NCI-H1048 (cell line): ENCODE data around the gene NOD1.
"Not testable (repeated sequence)": the region's sequence is repeated elsewhere in the genome, so short reads cannot be mapped to it uniquely, and the experiment has no call there.

Experiments
- DNase-seq: peaks from one replicate; lab custom pipeline; 2025; lab: John Stamatoyannopoulos, UW

Gene NOD1

DNA sequence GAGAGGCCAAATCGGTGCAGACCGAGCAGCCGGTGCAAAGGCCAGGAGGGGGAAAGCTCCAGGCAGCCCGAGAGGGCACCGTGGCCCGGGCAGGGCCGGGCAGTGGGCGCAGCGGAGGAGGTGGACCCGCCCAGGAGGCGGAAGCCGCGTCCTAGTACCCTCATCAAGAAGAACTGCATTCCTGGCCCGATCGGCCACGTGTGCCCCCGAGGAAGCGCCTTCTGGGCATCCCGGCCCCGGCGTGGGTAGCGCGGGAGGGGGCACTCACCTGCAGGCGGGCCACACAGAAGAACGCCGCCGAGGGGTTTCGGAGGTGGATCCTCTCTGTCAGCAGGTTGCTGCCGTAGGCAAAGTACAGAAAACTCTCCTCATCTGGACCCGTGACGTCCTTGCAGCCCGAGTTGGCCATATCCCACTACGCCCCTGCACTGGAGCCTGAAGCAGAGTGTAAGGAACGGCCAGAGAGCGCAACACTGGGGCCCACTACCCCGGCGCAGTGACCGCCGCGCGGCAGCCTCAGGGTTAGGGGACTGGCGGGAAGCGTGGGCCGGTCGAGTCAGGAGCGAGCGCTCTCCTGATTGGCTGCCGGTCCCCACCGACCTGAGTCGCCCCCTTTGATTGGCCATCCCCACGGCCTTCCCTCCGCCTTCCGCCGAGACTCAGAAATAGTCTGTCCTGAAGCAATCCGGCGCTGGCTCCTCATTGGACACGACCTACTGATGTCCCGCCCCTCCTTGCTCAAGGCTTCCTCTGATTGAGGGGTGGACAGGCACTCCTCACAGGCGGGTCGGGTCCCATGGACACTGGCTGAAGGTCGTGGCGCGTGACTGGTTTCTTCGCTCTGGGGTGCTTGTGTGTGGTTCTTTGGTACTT, 26.0 kb upstream of the NOD1 start, which contains the start of gene GGCT:
TSS of gene GGCT (minus strand) at position 529 of the 873 bp plus-strand sequence. CDS start at position 409, 120 bp downstream.
- DNase-seq, result peak; percentile 53

DNA sequence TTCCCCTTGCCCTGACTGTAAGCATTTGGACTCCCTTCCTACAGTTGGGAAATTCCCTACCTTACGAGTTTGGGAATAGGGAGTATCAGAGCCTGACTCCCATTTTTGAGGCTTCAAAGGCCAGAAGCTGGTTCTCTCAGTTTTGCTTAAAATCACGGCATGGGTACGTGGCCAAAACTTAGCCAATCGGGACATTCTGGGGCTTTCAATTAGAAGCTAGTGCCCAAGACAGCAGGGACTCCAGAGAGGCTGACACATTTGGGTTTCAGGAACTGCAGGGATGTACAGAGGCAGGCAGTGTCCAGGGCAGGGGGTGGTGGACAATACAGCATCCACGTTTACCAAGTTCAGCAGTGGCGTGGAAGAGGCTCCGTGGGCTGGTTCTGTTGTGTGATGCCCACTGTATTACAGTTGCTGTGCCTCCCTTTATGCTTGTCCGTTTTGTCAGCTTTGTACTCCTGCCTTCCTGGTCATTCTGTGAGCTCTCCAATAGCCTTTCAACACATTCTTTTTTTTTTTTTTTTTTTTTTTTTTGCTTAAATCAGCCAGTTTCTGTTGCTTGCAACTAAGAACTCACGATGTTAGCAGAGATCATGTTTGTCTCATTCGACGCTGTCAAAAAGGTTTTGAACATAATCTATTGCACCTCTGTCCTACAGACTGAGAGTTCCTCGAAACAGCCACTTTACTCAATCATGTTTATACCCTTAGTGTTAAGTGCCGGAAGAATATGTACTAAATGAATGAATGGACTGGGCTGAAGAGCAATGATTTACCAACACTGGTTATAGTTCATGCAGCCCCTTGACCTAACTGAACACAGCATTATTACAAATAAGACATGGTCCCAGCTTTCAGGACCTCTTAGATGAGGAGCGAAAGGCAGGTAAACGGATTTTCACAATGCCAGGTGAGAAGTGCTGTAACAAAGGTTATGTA, 25.0 kb upstream of the NOD1 start:
- DNase-seq, result no peak

DNA sequence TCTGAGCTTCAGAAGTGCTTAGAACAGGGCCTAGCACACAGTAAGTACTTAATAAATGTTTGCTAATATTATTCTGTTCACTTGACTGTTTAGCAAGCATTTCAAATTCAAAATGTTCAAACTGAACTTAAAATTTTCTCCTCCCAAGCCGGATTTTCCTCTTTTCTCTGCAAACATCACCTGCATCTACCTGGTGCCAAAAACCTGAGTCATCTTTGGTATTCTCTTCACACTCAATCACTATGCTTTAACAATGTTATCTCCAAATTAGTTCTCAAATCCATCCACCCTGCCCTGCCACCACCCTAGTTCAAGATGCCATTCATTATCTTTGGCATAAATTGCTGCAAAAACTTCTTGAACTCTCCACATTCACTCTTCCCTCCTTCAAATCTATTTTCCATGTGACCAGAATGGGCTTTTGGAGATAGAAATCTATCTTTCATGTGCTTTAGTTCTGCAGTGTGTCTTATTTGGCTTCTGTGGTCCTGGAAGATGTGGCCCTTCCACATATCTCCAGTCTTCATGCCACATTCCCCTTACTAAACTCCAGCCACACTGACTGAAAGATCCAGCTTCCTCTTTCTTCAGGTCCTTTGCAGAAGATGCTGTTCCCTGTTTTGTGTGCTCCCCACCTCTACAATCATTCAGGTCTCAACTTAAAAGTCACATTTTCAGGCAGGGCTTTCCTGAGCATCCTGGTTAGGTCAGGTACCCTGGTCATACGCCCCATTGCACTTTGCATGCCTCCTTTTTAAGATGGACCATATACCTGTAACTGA, 24.1 kb upstream of the NOD1 start:
- no peak for DNase-seq

DNA sequence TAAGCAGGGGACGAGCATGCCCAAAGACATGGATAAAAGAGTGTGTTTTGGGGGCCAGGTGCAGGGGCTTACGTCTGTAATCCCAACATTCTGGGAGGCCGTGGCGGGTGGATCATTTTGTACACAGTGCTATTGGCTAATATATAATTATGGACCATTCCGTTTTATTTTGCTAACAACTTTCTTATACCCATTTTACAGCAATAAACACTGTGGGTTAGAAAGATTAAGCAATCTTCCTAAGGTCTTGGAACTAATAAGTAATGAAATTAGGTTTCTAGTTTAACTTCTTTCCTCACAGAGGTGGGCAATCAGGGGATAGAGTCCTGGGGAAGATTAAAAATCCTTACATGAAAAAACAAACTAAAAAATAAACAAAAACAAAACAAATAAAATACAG, 22.7 kb upstream of the NOD1 start:
- DNase-seq, result no peak

DNA sequence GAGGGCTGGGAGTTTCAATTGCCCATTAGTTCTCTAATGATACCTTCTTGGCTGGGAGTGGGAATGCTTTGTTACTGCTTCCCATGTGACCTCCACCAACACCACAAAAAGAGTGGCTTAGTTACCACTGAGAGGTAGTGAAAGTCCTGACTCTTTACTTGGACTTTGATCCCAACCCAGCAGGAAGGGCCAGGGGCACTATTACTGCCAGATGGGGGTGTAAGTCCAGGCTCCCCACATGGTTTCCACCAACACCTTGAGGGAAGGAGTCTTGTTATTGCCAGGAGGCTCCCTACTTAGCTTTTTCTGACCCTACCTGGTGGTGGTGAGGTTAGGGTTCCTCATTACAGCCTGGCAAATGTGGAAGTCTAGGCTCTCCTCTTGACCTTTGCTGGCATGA, 14.6 kb upstream of the NOD1 start:
- no peak for DNase-seq

DNA sequence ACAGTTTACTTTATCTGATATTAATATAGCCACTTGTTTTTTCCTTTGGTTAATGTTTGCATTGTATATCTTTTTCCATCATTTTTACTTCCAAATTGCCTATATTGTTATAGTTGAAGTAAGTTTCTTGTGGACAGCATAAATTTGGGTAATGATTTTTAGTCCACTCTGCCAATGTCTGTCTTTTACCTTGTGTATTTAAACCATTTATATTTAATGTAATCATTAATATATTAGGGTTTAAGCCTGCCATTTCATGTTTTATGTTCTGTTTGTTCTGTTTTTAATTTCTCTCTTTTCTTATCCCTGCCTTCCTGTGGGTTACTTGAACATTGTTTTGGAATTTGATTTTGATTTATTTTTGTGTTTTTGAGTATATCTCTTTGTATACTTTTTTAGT, 12.8 kb upstream of the NOD1 start:
- no peak for DNase-seq

DNA sequence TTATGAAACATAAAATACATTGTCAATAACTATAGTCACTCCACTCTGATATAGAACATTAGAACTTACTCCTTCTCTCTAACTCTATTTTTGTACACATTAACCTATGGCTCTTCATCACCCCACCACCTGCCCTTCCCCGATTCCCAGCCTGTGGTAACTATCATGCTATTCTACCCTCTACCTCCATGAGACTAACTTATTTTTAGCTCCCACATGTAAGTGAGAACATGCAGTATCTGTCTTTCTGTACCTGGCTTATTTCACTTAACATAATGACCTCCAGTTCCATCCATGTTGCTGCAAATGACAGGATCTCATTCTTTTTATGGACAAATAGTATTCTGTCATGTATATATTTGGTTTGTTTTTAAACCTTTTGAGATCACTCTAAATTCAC, 8.8 kb upstream of the NOD1 start:
- no peak for DNase-seq

DNA sequence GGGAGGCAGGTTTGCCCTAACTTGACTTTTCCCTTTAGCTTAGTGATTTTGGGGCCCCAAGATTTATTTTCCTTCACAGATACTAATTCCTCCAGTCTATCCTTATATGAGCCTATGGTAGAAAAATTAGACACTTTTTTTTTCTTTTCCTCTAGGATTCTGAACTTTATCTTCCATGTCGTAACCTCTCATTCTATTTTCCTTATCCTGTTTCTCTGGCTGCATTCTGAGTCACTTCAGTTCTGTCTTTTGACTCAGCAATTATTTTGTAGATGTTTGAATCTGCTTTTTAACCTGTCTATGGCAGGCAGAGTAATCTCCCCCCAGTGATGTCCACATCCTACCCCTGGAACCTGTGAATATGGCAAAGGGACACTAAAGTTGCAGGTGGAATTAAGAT, 7.1 kb upstream of the NOD1 start:
- no peak for DNase-seq

DNA sequence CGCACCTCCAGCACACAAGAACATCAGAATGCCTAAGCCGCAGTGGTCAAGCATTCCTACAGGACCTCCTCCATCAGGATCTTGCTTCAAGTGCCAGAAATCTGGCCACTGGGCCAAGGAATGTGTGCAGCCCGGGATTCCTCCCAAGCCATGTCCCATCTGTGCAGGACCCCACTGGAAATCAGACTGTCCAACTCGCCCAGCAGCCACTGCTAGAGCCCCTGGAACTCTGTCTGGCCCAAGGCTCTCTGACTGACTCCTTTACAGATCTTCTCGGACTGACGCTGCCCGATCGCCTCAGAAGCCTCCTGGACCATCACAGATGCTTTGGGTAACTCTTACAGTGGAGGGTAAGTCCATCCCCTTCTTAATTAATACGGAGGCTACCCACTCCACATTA, 2.8 kb upstream of the NOD1 start:
- not testable (repeated sequence) for DNase-seq

DNA sequence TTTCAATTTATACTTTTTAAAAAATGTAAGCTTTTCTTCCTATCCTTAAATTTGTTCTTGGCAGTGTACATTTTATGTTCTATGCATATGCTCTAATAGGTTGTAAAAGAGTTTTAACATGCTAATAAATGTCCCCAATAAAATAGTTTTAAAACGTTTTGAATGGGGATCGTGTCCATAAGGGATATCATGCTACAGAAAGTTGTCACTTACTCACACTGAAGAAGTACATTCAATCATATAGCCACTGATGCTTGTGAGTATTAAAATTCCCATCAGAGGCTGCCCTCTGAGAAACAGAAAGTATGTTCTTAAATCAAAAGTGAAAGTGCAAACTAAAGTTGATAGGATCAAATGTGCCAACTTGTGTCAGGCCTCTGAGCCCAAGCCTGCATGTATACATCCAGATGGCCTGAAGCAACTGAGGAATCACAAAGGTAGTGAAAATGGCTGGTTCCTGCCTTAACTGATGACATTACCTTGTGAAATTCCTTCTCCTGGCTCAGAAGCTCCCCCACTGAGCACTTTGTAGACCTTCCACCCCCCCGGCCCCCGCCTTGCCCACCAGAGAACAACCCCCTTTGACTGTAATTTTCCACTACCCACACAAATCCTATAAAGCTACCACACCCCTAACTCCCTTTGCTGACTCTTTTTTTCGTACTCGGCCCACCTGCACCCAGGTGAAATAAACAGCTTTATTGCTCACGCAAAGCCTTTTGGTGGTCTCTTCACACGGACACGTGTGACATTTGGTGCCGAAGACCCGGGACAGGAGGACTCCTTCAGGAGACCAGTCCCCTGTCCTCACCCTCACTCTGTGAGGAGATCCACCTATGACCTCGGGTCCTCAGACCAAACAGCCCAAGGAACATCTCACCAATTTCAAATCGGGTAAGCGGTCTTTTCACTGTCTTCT, 877 bp upstream of the NOD1 start:
- DNase-seq, result no peak

DNA sequence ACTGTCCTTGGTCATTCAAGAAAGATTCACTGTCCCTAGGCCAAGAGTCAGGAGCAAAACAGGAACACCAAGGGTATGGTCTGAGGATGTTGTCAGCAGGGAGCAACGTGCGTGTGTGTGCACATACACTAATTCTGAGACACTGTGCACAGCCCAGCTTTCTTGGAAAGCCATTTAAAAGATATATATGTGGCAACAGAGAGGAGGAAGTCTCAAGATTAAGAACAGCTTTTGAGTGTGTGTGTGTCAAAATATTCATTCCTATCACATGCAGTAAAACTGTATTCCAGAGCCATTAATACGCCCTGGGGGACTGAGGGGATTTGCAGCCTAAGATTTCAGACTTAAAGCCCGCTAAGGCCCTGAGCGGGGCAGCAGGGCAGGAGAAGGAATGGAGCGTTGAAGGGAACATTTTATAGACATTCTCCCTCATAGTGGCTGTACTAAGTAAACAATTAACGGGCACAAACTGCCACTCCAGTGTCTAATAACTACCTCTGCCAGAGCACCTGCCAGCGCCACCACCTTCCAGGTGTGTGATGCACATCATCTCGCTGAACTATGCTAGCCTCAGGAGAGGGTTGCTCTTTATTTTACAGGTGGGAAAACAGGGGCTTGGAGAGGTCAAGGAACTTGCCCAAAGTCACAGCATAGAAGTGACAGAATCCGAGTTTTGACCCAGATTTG, 2.0 kb downstream of the NOD1 start:
- DNase-seq, result no peak

DNA sequence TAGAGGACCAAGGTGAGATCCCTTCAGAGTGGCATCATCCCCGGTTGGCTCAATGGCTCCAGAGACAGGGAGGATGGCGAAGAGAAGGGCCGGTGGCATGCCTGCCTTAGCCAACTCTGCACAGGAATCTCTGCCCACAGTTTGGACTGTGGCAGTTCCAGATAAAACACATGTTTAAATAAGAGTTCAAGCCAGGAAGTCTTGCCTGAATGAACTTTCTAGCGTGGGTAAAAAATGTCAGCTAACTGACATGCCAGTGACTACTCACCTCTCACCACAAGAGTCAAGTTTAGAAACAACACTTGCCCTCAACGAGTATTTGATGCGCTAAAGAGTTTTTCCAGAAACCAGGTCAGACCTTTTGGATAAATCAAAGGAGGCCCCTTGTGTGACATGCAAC, 3.0 kb downstream of the NOD1 start:
- DNase-seq, result no peak

DNA sequence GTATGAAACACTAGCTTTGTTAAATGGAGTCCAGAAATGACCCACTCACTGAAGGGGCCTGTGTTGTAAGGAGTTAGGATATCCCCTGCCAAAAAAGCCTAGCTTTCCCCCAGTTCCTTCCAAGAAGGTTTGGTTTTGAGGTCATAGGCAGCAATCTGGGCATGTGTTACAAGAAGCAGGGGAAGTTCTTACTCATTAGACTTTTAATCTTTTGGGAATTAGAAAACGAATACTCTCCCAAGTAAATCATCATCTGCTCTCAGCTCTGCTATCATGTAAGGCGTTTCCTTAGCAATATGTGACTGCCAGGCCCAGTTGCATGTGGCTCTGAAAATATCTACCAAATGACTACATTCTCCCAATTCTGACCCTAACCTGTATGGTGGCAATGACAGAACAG, 3.7 kb downstream of the NOD1 start:
- DNase-seq, result no peak

DNA sequence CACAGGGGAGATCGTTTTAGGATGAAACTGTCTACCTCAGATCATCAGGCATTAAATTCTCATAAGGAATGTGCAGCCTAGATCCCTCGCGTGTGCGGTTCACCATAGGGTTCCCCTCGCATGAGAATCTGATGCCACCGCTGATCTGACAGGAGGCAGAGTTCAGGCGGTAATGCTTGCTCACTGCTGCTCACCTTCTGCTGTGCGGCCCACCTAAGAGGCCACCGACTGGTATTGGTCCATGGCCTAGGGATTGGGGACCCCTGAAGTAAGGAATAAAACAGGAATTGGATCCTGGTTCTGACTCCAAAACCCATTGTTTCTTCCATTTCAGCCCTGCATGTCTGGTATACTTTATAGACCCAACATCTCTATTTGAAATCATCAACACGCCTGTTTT, 4.1 kb downstream of the NOD1 start:
- no peak for DNase-seq

DNA sequence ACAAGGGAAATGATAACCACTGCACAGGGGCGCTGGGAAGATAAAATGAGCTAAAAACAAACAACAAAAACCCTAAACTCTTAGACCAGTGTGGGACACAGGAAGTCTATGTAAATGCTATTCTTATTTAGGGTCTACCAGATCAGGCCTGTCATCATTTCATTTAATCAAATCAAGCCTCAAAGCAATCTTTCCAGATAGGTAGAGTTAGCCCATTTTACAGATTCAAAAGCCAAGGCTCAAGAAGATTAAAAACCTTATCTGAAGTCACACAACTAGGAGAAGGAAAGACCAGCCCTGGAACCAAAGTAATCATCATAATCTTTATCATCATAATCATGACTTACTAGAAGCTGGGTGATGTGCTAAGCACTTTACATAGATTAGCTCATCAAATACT, 4.7 kb downstream of the NOD1 start:
- DNase-seq, result no peak

DNA sequence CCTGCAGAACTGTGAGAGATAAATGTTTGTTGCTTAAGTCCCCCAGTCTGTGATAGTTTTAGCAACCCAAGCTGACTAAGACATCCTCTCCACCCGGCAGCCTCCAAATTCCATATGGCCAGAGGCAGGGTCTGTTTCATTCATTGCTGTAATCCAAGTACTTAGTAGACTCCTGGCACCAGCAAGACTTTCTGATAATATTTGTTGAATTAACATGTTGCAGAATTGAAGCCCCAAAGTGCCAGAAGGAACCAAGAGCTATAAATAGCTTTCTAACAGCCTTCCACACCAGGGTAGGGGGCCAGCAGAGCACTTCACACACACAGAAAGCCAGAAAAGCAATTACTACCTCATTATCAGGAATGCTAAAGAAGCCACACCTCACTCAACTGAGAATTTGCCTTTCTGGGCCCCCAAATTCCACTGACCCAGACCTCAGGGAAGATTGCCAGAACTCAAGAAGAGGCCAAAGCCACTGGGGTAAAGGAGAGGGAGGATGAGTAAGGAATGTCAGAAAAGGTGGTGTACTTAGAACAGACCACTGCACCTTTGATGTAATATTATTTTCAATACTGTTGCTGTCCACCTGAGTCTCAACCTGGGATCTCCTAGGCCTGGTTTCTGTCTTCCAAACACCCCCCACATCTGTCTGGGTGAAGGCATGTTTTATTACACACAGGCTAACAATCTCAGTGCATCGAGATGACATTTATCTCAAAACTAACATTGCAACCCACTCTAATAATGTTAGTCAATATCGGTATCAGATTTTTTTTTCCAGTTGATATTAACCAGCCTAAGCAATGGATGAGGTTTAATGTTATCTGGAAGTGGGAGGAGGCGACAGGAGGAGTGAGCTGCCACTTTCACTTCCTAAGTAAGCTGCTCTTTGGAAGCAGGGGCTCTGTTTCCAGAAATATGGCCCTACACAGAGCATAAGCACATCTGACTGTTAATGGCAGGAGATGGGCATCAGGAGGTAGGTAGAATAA, 5.5 kb downstream of the NOD1 start:
- DNase-seq, result no peak

DNA sequence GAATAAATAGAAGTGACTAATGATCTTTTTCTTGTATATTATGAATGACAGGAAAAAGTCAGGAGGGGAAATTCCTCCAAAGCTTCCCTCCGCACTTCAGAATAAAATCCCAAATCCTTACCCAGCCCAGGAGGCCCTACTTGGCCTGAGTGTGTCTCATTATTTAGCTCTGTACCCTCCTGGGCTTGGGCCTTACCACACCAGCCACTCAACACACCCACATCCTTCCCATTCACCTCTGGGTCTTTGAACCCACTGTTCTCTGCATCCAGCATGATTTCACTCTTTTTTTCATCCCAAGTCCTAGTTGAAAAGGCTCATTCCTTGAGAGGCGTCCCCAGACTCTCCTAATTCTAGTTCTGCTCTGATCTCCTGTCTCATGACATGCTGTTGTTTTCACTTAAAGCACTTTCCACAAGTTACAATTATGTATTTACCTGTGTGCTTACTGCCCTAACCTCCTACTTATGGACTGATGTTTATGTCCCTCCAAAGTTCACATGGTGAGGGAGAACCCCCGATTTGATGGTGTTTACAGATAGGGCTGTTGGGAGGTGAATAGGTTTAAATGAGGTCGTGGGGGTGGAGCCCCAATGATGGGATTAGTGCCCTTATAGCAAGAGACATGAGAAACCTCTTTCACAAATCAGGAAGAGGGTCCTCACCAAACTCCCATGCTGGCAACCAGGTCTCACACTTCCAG, 6.4 kb downstream of the NOD1 start:
- DNase-seq, result no peak

DNA sequence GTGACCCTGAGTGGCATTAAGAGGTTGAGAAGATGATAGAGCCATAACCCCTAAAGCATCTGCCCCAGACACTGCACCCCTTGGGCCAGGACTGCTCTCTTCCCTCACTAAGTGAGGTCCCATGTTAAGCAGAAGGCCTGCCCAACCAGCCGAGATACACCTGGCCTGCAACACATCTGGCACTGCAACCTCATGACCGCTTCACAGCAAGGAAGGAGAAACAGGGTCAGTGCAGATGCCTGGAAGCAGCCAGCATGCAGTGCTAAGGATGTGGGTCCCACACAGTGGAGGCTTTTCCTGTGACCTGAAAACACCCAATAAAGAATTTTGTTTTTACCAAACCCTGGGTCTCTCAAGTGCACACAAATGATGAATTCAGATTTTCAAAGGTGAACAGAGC, 7.4 kb downstream of the NOD1 start:
- no peak for DNase-seq

DNA sequence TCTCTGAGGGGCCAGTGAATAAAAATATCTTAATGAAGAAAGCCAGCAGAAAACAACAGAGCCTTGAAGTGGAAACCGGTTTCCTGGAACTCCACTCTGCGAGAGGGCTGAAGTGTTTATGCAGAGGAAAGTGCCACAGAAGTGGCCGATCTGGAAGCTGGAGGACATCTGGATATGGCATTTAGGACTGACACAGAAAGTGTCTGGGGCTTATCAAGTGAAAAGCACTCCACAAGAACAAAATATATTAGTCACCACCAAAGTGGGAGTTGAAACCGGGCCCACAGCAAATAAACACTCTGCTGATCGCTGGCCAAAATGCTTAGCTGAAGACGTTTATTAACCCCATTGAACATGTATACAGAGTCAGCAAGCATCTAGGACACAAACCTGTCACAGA, 7.8 kb downstream of the NOD1 start:
- no peak for DNase-seq
